GM18951 (cell line): ENCODE results near the gene ZFYVE28.

Experiments used
- POLR2A ChIP-seq: IDR thresholded peaks from 4 replicates; pipeline ENCODE4 v1.6.1; 2011; ENCODE audit warnings: mild to moderate bottlenecking; ENCODE audit not compliant: insufficient read length, insufficient read depth; ENCODE audit errors: extremely low read depth
- in situ Hi-C: fragments of 300-500 bp; cut with MboI; formaldehyde crosslinking; loops from one replicate; pipeline ENCODE4 v1.12.0; 2022; ENCODE audit warnings: low sequenced_read_pairs, mixed read lengths, inconsistent platforms; ENCODE audit not compliant: unreplicated experiment

The ZFYVE28 gene

DNA sequence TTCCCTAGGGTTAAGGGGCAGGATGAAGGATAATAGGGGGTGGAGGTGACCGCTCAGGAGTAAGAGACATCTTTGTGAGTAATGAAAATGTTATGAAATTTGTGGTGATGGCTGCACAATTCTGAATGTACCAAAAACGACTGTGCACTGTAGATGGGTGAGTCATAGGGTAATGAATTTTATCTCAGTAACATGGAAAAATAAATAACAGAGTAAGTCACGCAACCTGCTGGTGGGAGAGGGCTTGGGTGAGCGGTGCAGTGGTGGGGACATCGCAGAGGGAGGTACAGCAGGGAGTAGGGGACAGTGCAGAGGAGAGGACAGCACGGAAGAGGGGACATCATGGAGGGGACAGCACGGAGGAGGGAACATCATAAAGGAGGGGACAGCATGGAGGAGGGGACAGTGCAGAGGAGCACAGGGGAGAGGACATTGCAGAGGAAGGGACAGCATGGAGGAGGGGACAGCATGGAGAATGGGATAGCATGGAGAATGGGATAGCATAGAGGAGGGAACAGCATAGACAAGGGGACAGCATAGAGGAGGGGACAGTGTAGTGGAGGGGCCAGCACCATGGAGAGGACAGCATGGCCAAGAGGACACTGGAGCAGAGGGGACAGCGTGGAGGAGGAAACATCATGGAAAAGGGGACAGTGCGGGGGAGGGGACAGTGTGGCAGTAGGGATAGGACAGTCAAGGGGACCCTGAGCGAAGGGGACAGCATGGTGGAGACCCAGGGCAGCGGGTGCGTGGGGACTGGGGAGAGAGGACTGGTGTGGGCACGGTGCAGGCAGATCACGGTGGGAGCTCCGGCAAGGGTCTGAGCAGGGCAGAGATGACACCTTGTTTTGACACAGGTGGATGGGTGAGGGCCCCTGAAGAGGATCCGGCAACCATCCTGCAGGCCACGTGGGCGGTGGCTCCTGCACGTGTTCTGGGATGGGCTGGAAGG is 88.1 kb downstream of the ZFYVE28 start:
- in situ Hi-C loops, result no loop called here
- no peak for TF ChIP-seq POLR2A

DNA sequence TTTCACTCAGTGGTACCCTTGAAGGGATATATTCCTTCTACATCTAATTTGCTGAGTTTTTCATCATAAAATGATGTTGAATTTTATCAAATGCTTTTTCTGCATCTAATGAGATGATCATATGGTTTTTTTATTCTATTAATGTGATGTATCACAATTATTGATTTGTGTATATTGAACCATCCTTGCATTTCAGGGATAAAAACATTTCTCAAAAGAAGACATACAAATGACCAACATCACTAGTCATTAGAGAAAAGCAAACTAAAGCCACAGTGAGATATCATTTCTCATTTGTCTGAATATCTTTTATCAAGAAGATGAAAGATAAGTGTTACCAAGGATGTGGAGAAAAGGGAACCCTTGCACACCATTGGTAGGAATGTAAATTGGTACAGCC is 90.9 kb downstream of the ZFYVE28 start:
- in situ Hi-C loops, result no loop called here
- no peak for TF ChIP-seq POLR2A

DNA sequence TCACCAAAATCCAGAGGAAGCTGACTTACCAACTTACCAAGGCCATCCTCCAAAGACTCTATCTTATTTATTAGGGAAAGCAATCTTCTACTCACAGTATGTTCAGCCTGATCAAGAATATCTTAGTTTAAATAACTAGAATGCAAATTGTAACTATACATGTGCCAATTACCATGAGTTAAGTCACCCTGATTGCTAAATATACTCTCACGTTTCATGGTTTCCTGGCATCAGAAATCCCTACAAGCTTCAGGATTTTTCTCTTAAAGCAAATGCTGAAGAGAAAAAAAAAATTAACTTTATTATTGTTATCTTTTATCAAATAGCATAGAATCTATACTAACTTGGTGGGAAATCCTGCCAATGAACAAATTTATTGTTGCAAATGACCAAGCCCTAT is 93.6 kb downstream of the ZFYVE28 start:
- no peak for TF ChIP-seq POLR2A
- in situ Hi-C loops, result no loop called here

DNA sequence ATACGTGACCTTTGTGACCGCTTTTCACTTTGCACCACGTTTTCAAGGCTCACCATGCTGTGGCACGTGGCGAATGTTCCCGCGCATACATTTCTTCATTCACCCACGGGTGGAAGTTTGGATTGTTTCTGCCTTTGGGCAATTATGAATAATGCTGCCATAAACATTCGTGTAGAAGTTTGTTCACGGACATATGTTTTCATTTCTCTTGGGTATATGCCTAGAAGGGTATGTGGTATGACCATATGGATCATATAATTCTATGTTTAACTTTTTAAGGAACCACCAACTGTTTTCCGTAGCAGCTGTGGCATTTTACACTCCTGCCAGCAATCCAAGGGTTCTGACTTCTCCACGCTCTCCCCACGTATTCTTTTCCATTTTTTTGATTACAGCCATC is 95.6 kb downstream of the ZFYVE28 start:
- no peak for TF ChIP-seq POLR2A
- in situ Hi-C loops, result no loop called here

DNA sequence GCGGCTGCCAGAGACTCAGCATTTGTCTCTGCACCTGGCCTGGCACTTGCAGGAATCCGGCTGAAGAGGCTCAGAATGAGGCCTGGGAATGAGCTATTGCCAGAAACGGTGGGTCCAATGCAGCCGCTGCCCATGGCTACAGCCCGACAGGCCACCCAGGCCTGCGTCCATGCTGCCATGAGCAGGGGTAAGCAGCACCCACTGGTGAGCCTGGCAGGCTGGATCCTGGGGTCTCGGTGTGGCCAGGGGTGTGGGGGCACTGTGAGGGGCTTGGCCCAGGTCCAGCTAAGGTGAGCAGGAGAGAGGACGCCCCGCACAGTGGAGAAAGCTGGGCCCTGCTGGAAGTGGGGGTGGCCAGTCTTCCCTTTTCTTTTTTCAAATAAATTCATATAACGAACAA is 96.2 kb downstream of the ZFYVE28 start:
- no peak for TF ChIP-seq POLR2A
- in situ Hi-C loops, result no loop called here

DNA sequence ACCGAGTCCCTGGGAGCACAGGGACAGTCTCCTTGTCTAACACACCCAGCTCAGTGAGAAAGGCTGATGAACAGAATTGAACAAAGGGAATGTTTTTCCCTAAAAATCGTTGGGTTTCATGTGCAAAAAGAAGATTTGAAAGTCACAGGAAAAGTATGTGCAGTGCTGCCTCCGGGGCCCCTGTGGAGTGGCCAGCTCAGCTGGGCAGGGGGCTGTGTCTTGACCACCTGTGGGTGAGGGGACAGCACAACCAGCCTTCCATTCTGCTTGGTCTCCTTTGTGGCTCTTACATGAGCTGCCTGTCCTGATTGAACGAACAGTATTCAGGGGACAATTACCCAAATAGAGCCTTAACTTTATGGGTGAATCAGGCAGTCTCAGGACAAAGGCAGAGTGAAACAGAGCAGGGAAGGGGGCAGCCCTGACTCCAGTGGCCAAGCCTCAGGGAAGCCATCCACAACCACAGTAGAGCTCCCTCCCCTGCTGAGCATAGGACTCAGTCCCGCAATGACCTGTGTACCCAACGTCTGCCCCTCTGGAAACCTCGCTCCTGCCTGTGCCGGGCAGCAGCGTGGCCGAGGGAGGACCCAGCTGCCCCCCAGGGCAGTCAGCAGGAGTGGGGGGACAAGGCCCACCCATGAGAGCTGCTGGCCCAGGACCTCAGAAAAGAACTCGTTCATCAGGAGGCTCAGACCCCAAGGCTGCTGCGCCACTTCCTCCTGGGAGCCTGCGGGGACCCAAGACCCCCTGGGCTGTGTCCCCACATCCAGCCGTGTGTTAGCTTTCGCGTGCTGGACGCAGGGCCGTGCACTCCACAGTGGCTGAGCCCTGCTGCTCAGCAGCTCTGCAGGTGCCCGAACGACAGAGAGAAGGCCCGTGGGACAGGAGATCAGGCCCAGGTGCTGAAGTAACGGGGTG is 96.9 kb downstream of the ZFYVE28 start:
- in situ Hi-C loops, result no loop called here
- no peak for TF ChIP-seq POLR2A

DNA sequence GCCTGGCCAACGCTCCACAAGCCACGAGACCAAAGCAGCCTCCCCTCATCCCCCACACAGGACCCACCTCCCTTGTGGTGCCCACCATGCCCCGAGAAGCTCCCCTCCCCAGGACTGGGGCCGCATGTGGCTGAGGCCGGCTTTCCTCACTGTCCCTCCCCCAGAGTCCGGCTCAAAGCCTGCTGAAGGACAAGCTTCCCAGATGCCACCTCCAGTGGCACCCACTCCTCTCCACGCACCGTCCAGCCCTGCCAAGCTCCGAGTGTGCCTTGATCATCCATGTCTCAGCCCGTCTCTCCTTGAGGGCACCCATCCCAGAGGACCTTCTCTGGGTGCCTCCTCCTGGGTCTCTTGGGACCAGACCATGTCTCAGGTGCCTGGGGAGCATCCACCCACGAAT is 97.7 kb downstream of the ZFYVE28 start:
- in situ Hi-C loops, result no loop called here
- TF ChIP-seq POLR2A, result no peak

DNA sequence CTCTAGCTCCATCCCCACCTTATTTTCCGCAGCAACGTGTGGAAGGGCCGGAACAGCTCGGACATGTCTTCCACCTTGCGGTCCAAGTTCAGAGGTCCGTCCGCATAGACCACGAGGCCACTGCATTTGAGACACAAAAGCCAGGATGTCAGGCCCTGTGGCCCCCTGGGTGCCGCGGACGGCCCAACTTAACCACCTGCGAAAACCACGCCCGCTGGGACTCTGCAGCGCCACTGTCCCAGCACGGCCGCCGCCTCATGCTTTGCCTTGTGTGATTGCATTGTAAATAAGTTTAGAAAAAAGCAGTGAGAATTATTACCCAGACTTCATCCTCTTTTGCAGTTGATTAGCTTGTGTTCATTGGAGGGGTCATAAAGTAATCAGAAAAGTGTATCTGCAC is 98.3 kb downstream of the ZFYVE28 start:
- in situ Hi-C loops, result no loop called here

DNA sequence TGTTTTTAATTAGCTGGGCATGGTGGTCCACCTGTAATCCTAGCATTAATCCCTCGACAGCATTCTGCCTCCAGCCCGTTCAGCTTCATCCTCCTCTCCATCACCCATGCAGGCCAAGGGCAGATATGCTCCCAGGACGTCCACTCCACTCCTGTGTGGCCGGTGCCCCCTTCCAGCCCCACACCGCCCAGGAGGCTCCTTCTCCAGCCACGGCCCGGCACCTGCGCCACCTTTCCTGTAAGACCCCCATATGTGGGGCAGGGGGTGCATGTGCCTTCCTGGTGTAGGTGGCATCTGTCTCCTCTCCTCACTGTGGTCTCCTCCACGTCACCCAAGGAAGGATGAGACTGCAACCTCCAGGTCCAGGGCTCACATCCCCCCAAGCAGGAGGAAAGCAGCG is 99.6 kb downstream of the ZFYVE28 start:
- in situ Hi-C loops, result no loop called here
- no peak for TF ChIP-seq POLR2A

More for the DNA sequence above, 98.3 kb downstream of the ZFYVE28 start:
- no peak for TF ChIP-seq POLR2A

DNA sequence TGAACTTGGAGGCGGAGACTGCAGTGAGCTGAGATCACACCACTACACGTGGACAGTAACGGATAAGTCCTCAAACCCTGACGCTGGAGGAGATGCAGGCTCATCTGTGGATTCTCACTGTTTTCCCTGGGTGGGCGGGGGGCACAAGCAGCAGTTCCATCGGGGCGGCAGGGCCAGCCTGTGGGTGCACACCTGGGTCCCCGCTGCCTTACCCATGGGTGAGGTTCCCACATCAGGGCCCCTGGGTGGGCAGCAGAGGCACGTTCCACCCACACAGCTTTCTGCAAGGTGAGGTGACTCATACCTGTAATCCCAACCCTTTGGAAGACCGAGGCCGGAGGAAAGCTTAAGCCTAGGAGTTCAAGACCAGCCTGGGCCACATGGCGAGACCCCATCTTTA is 100.0 kb downstream of the ZFYVE28 start:
- in situ Hi-C loops, result no loop called here
- TF ChIP-seq POLR2A, result no peak

DNA sequence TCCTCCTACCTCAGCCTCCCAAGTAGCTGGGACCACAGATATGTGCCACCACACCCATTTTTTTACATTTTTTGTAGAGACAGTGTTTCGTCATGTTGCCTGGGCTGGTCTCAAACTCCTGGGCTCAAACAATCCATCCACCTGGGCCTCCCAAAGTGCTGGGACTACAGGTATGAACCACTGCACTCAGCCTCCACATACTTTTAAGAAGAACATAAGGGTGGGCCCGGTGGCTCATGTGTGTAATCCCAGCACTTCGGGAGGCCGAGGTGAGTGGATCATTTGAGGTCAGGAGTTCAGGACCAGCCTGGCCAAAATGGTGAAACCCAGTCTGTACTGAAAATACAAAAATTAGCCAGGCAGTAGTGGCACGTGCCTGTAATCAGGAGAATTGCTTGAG is 105.1 kb downstream of the ZFYVE28 start:
- in situ Hi-C loops, result no loop called here

DNA sequence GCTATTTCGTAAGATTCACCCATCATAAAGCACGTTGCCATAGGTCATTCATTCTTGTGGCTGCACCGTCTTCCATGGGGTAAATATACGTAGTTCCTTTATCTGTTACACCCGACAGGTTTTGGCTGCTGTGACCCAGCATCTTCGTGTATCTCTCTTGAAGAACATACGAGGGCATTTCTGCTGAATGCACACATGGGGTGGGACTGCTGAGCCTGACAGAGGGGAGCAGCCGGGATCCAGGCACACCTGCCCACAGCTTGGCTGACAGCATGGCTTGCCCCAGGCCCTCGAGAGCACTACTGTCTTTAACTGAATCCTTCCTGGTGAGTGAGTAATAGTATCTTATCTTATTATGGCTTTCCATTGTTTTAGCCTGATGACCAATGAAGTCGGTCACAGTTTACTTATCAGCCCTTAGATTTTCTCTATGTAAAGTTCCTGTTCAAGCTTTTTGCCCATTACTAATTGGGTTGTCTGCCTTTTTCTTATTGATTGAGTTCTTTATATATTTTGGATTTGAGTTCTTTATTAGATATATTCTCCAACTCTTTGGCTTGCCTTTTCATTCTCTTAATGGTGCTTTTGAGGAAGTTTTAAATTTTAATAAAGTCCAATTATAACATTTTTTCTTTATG is 111.6 kb downstream of the ZFYVE28 start:
- in situ Hi-C loops, result no loop called here

More for the DNA sequence above, 105.1 kb downstream of the ZFYVE28 start:
- TF ChIP-seq POLR2A, result no peak

More for the DNA sequence above, 111.6 kb downstream of the ZFYVE28 start:
- no peak for TF ChIP-seq POLR2A
